KMS-11 (cell line): ENCODE data around the gene ZNF722.

ENCODE experiments used
- H2AFZ ChIP-seq: fragments of 200-600 bp; sonication (generic); 2 replicates; pipeline ENCODE4 v1.6.1; 2016; ENCODE audit warnings: antibody characterized with exemption, mixed run types, low read depth
- H3K27ac ChIP-seq: fragments of 200-600 bp; sonication (generic); 2 replicates; pipeline ENCODE4 v1.6.1; 2016; ENCODE audit warnings: mild to moderate bottlenecking, mixed run types
- H3K27me3 ChIP-seq: fragments of 200-600 bp; sonication (generic); 2 replicates; pipeline ENCODE4 v1.6.1; 2017; ENCODE audit warnings: mild to moderate bottlenecking, low read depth, mixed run types, moderate library complexity; ENCODE audit not compliant: insufficient read depth
- H3K36me3 ChIP-seq: fragments of 200-600 bp; sonication (generic); 2 replicates; pipeline ENCODE4 v1.6.1; 2017; ENCODE audit warnings: mild to moderate bottlenecking, mixed run types; ENCODE audit not compliant: insufficient read depth
- H3K4me1 ChIP-seq: fragments of 200-600 bp; sonication (generic); 2 replicates; pipeline ENCODE4 v1.6.1; 2016; ENCODE audit warnings: mild to moderate bottlenecking, low read depth, mixed run types; ENCODE audit not compliant: poor library complexity, severe bottlenecking
- H3K4me2 ChIP-seq: fragments of 200-600 bp; sonication (generic); 2 replicates; pipeline ENCODE4 v1.7.0; 2016; ENCODE audit warnings: mild to moderate bottlenecking, mixed run types
- H3K4me3 ChIP-seq: fragments of 200-600 bp; sonication (generic); IDR thresholded peaks from 2 replicates; pipeline ENCODE4 v1.6.1; 2017; ENCODE audit warnings: low read depth, low read length, mixed read lengths; ENCODE audit not compliant: insufficient read depth
- H3K79me2 ChIP-seq: fragments of 200-600 bp; sonication (generic); 2 replicates; pipeline ENCODE4 v1.6.1; 2016; ENCODE audit warnings: low read depth, mixed run types; ENCODE audit not compliant: insufficient read depth
- H3K9ac ChIP-seq: fragments of 200-600 bp; sonication (generic); 2 replicates; pipeline ENCODE4 v1.6.1; 2016; ENCODE audit warnings: mild to moderate bottlenecking, mixed run types
- H4K20me1 ChIP-seq: fragments of 200-600 bp; sonication (generic); 2 replicates; pipeline ENCODE4 v1.6.1; 2016; ENCODE audit warnings: mild to moderate bottlenecking, mixed run types; ENCODE audit not compliant: insufficient read depth
- CTCF ChIP-seq: fragments of 200-600 bp; sonication (generic); conservative IDR thresholded peaks from 2 replicates; pipeline ENCODE4 v1.6.1; 2017; ENCODE audit warnings: low read depth, mild to moderate bottlenecking, antibody characterized with exemption, low read length, moderate library complexity, mixed read lengths

The ZNF722 gene

GRCh38 chr7:64037095-64037494 lies 38.4 kb downstream of the ZNF722 start:
- Histone ChIP-seq H3K36me3 (no peaks in the 10 kb centered on the region), H3K27me3 (no peaks in the 10 kb centered on the region), H3K27ac (no peak overlapping the region), H3K4me1 (no peaks in the 10 kb centered on the region), H3K4me2 (no peak overlapping the region), H4K20me1 (no peaks in the 10 kb centered on the region), H3K9ac (no peak overlapping the region), H3K79me2 (no peaks in the 10 kb centered on the region), H3K4me3 (no peak overlapping the region), H2AFZ (no peak overlapping the region)
- no peak for TF ChIP-seq CTCF

GRCh38 chr7:64045301-64046040 lies 46.8 kb downstream of the ZNF722 start, which contains the start of gene ZNF727:
ZNF727 (plus strand) TSS chr7:64045434; CDS start chr7:64045622, 188 bp downstream.
- Histone ChIP-seq H3K4me2 (no peak within 1 kb of the TSS), H3K9ac (no peak within 1 kb of the TSS), H4K20me1 (no peaks in the 10 kb centered on the region), H2AFZ (no peak within 1 kb of the TSS), H3K4me3 (no peak within 1 kb of the TSS), H3K27ac (no peak within 1 kb of the TSS), H3K36me3 (no peaks in the 10 kb centered on the region), H3K79me2 (no peaks in the 10 kb centered on the region), H3K4me1 (no peaks in the 10 kb centered on the region), H3K27me3 (no peaks in the 10 kb centered on the region)
- TF ChIP-seq CTCF: no peak

GRCh38 chr7:64046041-64046389 lies 47.4 kb downstream of the ZNF722 start:
- Histone ChIP-seq H3K27ac (no peak overlapping the region), H3K4me1 (no peaks in the 10 kb centered on the region), H4K20me1 (no peaks in the 10 kb centered on the region), H3K27me3 (no peaks in the 10 kb centered on the region), H3K79me2 (no peaks in the 10 kb centered on the region), H2AFZ (no peak overlapping the region), H3K4me2 (no peak overlapping the region), H3K36me3 (no peaks in the 10 kb centered on the region), H3K9ac (no peak overlapping the region), H3K4me3 (no peak overlapping the region)
- TF ChIP-seq CTCF: no peak
